ENCODE results near the gene RBMS1. TPM values are rescaled to one million over a fixed set of nuclear protein-coding genes. Genes with fewer than 3 reads are reported as not detected.

RBMS1 gene
- total RNA-seq, 1 donor from 2014 or later = 9.3 TPM

DNA sequence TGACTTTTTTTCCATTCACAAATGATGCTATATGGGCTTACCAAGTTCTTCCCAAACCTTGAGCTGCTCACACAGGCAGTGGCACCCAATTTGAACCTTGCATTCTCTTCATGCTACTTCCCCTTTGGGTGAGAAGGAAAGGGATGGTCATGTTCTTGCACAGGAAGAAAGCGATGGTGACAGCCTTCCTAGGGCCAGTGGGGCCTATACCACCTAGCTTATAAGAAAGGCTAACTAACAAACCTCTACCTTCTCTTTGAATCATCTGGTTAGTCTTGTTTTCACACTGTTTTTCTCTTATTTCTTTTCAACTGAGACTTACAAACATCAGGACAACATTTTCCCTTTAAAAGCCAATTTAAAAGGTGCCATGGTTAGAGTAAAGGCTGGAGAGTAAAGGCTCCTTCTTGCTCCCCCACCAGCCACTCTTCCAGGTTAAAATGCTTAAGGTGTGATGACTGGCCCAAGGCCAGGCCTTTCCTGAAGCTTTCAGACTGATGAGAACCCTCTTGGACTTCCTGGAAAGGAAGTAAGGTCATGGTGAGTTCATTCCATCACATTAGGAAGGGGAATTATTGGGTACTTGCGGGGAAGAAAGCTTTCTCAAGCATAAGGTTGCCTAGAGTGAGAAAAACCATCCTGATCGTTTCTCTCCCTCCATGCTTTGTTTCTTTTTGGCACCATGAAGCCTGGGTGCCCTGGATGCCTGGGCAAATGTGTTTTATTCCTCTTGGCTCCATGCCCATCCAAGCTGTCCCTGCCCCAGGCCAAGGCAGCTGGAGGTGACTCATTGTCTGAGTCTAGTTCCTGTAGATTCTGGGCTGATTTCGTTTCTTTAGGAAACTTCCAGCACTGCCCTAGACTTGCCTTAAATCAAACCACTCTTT, 252.1 kb downstream of the RBMS1 start:
- DNase-seq (ENCODE audit: low spot score) = no peak
- ATAC-seq = no peak

DNA sequence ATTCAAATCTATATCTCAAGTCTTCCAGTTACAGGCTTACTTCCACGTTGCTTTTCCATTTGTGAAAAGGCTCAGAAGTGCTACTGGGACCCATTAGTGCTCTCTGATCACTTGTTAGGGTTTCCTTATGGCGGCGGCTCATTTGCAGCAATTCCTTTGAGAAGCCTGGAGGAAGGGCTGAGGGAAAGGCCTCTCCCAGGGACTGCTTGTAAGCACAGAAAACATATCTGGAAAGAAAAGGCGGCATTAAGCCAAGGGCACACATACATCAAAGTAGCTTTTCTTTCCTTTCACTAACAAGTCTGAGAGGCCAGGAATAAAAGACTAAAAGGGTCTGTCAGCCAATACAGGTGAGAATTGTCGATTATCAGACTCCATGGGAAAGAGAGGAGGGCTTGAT, 254.2 kb downstream of the RBMS1 start:
- DNase-seq (ENCODE audit: low spot score) (no peak), ATAC-seq (no peak)

DNA sequence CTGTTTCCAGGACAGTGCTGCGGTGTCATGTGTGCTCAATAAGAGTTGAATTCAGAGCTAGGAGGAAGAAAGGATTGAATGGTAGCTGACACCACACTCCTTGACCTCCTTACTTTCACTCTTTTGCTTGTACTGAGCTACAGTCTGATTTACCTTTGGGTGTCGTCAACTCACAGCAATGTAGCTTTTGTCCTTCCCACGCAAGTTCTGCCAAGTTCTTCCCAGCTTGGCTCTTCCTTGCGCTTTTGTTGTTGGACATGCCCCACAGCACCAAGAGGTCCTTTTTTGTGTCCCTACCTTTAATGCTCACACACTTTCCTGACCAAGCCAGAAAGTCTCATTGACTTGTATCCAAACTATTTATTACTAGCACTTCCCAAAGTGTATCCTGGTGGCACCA, 255.2 kb downstream of the RBMS1 start:
- DNase-seq (ENCODE audit: low spot score) = no peak
- no peak for ATAC-seq

DNA sequence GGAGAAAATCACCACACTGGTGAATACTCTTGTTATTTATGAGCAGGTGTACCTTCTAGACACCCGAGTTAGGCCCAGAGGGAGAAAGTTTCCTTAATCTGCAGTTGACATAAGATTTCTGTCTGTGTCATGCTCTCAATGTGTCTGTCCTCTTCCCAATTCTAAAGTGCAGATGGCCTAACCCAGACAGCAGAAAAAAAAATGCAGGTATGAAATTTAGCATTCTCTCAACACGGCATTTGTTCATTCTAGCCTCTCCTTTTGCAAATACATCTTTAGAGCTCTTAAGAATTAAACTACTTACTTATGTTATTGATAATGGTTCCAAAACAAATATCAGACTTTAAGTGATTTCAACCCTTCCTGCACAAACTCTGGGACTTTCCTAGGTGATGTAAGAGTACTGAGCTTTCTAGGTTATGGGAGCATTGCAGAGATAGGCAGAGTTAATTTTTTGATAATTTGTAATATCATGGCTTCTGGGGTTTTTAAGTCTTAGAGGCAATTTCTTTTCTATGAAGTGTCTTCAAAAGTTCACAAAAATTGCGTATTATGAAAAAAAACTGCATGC, 260.6 kb downstream of the RBMS1 start:
- ATAC-seq = no peak
- DNase-seq (ENCODE audit: low spot score) = no peak

DNA sequence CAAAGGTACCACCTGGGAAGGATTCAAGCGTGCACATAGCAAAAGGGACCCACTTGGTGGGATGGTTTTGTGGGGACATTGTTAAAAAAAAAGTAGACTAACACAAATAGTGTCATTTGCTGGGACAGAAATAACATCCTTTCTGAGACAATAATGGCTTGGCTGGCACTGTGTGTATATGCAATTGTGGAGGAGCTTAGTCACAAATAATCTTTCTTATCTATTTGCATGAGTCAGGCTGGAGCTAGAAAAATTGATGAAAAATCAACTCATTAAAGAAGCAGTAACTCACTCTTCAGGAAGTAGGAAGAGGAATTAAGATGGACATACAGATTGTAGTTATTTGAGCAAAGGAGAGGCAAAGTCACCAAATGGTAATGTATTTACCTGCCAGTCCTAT, 264.0 kb downstream of the RBMS1 start:
- DNase-seq (ENCODE audit: low spot score) = no peak
- no peak for ATAC-seq

DNA sequence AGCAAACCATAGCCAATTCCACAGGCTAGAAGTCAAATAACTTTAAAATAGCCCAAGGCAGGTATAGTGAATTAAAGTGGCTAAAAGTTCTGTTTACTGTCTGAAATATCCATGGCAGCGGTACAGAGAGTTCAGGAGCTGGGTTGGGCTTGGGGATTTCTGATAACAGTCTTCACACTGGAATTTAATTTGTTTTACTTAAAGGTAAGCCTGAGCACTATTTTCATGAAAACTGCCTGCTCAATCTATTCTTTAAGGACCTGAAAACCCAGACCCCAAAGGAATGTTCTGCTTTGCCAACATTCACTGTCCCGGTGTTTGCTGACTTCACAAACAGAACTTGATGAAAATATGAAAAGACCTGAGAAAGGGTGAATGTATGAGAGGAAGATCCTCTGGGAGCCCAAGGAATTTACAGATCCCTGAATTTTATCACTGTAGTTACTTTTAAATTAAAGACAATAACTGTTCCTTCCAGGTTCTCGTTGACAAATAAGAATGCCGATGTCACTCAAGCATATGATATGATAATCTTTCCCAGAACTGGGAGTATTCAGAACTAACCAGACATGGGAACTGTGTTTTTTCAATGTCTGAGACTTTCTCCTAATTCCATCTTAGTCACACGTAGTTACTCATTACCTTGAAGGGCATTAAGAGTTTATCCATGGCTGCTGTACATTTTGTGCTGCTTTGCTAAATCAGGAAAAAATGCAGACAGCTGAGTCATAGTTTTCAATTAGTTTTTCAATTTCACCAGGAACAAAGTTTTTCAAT, 265.3 kb downstream of the RBMS1 start:
- ATAC-seq (no peak), DNase-seq (ENCODE audit: low spot score) (no peak)

DNA sequence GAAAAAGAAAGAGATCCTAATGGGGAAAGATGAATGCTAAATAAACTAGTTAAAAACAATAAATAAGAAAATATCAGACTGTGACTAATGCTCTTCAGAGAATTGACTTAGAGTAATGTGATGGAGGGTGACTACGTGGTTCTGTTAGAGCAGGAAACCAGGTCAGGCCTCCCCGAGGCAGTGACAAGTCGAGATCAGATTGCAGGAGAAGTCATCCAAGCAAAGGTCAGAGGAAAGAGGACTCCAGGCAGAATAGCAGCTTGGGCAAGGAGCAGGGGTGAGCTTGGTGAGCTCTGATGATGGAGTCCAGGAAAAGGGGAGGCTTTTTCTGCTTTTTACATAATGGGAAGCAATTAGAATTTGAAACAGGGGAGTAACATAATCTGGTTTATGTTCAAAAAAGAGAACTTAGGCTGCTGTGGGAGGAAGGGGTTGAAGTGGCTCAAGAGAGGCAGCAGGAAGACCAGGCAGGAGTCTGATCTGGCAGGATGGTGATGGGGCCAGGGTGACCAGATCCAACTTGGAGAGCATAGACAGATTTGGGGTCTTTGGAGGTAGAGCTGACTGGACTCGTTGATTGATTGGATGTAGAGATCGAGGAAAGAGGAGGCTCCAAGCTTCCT, 266.2 kb downstream of the RBMS1 start:
- ATAC-seq (no peak), DNase-seq (ENCODE audit: low spot score) (no peak)

DNA sequence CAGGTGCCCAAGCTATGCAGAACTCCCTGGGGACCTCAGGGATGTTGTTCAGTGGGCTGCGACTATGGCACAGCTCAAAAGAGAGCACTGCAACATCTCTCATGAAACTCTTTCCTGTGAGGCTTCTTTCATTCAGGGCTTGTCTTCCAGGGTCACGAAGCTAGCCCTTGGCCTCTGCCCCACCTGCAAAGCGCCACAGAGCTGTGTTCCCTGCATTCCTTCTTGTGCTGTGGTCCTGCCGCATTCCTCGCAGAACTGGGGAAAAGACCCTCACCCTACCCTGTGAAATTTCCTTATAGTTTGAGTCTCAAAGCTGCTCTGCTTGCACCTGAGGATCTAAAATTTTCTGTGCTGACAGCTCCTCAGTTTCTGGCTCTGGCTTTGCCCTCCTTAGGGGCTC, 267.2 kb downstream of the RBMS1 start:
- ATAC-seq (no peak), DNase-seq (ENCODE audit: low spot score) (no peak)

DNA sequence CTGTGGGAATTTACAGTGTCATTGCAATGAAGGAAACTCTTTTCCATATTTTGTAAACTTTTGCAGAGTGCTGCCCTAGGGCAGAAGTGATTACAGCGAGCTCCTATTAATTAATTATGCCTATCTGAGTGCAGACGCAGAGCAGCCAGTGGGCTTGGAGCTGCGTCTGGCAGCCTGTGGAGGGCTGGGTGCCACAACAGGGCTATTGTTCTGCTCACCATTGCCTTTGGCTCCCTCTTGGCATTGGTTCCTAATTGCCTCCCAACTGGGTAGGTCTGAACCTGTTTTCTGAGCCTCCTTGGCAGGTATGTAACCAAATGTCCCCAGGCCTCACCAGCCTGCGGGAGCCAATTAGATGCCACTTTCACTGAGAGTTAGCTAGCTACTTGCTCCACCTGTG, 267.9 kb downstream of the RBMS1 start:
- ATAC-seq = no peak
- no peak for DNase-seq (ENCODE audit: low spot score)

DNA sequence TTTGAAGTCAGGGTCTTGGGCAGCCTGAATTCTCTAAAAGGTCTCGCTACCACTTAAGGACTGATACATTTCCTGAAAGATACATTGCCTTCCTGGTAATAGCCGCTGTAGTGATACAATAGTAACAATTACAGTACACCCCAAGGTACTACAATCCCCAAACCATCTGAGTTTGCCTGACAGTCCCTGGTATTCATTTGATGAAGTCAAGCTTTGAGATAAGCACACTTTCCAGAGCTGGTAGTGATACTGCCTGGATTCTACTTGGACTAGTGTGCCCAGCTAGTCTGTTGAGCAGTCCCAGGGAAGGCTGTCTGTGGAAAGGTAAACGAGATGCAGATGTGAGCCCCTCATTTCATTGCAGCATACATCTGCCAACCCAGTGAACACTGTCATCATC, 269.1 kb downstream of the RBMS1 start:
- no peak for ATAC-seq
- DNase-seq (ENCODE audit: low spot score) = no peak

DNA sequence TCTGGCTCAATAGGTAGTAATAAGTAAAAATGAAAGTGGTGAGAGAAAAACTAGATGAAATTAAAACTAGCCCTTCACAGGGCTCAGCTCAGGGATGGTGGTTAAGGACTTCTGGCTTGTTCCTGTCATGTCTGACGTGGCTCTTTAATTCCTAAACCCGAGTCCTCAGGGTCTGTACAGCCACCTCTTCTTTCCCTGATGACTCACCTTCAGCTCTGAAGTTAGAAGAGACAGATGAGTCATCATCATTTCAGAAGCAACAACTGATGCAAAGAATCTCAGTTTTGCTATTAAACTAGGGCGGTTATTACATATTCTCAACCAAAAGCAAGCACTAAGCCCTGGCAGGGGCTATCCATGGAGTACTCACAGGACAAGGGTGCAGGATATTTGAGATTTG, 269.5 kb downstream of the RBMS1 start:
- DNase-seq (ENCODE audit: low spot score) (no peak), ATAC-seq (no peak)

DNA sequence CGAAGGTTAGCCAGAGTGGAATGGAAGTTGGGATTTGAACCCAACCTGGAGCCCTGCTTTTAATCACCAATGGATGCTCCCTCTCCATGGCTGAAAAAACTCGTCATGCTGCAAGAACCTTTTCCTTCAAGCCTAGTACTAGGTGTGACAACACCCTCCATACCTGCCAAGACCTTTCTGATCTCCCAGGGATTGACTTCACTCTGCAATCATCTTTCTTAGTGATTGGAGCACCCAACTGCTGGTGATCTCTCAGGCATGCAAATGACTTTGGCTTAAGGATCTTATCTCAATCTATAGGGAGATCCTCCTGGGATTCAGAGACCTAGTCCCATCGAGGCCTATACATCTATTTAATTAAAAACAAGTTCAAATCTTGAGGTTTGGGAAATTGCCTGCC, 270.0 kb downstream of the RBMS1 start:
- DNase-seq (ENCODE audit: low spot score) (no peak), ATAC-seq (no peak)

DNA sequence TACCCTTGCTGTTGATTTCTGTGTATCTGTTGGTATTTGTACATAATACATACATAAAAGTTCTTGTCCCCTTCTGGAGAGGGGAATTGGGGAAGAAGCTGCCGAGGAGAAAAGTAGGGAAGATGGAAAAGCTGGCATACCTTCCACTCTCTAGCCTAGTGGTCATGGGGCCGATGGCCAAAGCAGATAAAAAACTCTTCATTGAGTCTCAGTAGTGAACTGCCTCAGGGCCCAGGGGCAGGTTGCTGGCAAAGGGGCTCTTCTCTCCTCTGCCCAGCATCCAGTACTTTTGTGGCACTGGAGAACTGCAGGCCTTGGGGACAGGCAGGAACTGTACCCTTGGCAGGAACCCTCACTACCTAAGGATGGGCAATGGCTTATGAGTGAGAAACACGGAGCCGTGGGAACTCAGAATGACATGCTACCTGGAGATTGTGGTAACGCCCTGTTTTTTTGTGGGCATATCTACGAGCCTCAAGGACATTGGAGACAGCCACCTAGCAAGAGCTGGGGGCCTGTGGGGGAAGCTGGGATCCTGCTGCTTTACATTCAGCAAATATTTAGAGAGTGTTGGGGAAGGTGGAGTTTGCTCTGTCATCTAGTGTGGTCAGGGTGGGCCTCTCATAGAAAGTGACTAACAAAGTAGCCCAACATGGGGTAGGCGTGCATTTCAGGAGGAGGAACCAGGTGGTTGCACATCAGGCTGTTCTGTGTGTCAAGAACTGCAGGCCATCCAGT, 270.9 kb downstream of the RBMS1 start:
- DNase-seq (ENCODE audit: low spot score) = no peak

More for the DNA sequence above, 270.9 kb downstream of the RBMS1 start:
- no peak for ATAC-seq
